Neural progenitor cell (in vitro differentiated cells): ENCODE results near the gene UGT1A1.
"Not testable (repeated sequence)": the region's sequence is repeated elsewhere in the genome, so short reads cannot be mapped to it uniquely, and the experiment has no call there.

ENCODE experiments used
- EZH2 ChIP-seq: fragments of 200-600 bp; sonication (generic); IDR thresholded peaks from 2 replicates; pipeline ENCODE4 v1.6.1; 2017; ENCODE audit warnings: antibody characterized with exemption, mild to moderate bottlenecking, moderate library complexity
- EZH2phosphoT487 ChIP-seq: fragments of 200-600 bp; sonication (generic); IDR thresholded peaks from 2 replicates; pipeline ENCODE4 v1.6.1; 2017; ENCODE audit warnings: antibody characterized with exemption
- TF ChIP-seq, protein P1 (sequence below): fragments of 200-600 bp; sonication (generic); IDR thresholded peaks from 2 replicates; pipeline ENCODE4 v1.5.1; 2017; ENCODE audit warnings: antibody characterized with exemption, mild to moderate bottlenecking

DNA sequence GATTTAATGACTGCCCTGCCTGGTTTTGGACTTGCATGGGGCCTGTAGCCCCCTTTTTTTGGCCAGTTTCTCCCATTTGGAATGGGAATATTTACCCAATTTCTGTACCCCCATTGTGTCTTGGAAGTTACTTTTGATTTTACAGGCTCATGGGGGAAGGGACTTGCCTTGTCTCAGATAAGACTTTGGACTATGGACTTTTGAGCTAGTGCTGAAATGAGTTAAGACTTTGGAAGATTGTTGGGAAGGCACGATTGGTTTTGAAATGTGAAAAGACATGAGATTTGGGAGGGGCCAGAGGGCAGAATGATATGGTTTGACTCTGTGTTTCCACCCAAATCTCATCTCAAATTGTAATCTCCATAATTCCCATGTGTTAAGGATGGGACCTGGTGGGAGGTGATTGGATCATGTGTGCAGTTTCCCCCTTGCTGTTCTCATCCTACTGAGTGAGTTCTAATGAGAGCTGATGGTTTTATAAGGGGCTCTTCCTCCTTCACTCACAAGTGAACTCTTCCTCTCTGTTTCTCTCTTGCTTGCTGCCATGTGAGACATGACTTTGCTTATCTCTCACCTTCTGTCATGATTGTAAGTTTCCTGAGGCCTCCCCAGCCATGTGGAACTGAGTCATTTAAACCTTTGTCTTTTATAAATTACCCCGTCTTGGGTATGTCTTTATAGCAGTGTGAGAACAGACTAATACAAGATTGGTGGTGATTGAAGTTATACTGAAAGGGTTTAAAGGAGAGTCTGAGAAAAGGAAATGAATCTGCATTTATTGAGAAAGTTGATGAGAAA lies 8.7 kb upstream of the UGT1A1 start:
- TF ChIP-seq, protein P1, sequence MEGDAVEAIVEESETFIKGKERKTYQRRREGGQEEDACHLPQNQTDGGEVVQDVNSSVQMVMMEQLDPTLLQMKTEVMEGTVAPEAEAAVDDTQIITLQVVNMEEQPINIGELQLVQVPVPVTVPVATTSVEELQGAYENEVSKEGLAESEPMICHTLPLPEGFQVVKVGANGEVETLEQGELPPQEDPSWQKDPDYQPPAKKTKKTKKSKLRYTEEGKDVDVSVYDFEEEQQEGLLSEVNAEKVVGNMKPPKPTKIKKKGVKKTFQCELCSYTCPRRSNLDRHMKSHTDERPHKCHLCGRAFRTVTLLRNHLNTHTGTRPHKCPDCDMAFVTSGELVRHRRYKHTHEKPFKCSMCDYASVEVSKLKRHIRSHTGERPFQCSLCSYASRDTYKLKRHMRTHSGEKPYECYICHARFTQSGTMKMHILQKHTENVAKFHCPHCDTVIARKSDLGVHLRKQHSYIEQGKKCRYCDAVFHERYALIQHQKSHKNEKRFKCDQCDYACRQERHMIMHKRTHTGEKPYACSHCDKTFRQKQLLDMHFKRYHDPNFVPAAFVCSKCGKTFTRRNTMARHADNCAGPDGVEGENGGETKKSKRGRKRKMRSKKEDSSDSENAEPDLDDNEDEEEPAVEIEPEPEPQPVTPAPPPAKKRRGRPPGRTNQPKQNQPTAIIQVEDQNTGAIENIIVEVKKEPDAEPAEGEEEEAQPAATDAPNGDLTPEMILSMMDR, result not testable (repeated sequence)
- TF ChIP-seq EZH2, EZH2phosphoT487: not testable (repeated sequence)
